ENCODE data around the gene LARGE2. TPM values are rescaled to one million over a fixed set of nuclear protein-coding genes. Genes with fewer than 3 reads are reported as not detected.

Gene LARGE2
- total RNA-seq, 2 experiments from 2014 or later = 2.7 to 3.5 TPM

GRCh38 chr11:45915446-45915845 is 7.0 kb upstream of the LARGE2 start:
- peaks cover 43% of the 10 kb centered on the region for H3K4me1 Mint-ChIP-seq (ENCODE audit: low read depth)
- Histone ChIP-seq H3K4me1 (ENCODE audit: insufficient read depth, low read length) (peaks cover 53% of the 10 kb centered on the region), H3K27ac (ENCODE audit: low read depth in 1 of 2, low read length in 2 of 2) (no peak overlapping the region), H3K9me3 (ENCODE audit: control insufficient read depth in 1 of 2, insufficient read depth in 1 of 2, low read length in 2 of 2) (no peaks in the 10 kb centered on the region), H3K27me3 (ENCODE audit: control insufficient read depth in 1 of 2, insufficient read depth in 2 of 2, low read length in 2 of 2) (no peaks in the 10 kb centered on the region), H3K4me3 (ENCODE audit: low read length) (no peak overlapping the region), H3K36me3 (ENCODE audit: insufficient read depth, low read length) (peaks cover 56% of the 10 kb centered on the region)
- CTCF ChIA-PET = no interaction called here
- intact Hi-C loops (cut with DNase I, micrococcal nuclease) = loop anchor here in 1 of 2 experiments (5.0 to 10.0 kb wide), 4 partner anchors 207 to 787 kb away; partner anchors contain the start of genes AMBRA1, ARHGAP1, PHF21A and PRDM11
- H3K36me3 Mint-ChIP-seq (ENCODE audit: low read depth) = peaks cover 55% of the 10 kb centered on the region
- POLR2A ChIA-PET = interaction anchor here (0.8 kb wide), 1 partner anchor 69 kb away, joined by 3 read pairs; the partner anchor contains the start of gene CRY2
- no peaks in the 10 kb centered on the region for H3K27me3 Mint-ChIP-seq
- ATAC-seq (ENCODE audit: poor library complexity) (no peak), DNase-seq (no peak)
- H3K9me3 Mint-ChIP-seq = no peaks in the 10 kb centered on the region
- H3K4me3 Mint-ChIP-seq = peak overlapping the region; percentile 60
- no peak for TF ChIP-seq CTCF (IDR thresholded peaks at IDR 0.05)
- no peak overlapping the region for H3K27ac Mint-ChIP-seq

- Mint-ChIP-seq H3K4me1 (ENCODE audit: low read depth) (peaks cover 54% of the 10 kb centered on the region), H3K27ac (peak overlapping the region; percentile 94), H3K27me3 (peaks cover 5% of the 10 kb centered on the region), H3K4me3 (peak overlapping the region; percentile 99), H3K9me3 (no peaks in the 10 kb centered on the region), H3K36me3 (ENCODE audit: low read depth) (peaks cover 41% of the 10 kb centered on the region)
- Histone ChIP-seq H3K4me3 (ENCODE audit: low read length) (peak overlapping the region; percentile 93), H3K4me1 (ENCODE audit: insufficient read depth, low read length) (peaks cover 69% of the 10 kb centered on the region), H3K27ac (ENCODE audit: low read depth in 1 of 2, low read length in 2 of 2) (peak overlapping the region; percentile 90 to 95), H3K27me3 (ENCODE audit: control insufficient read depth in 1 of 2, insufficient read depth in 2 of 2, low read length in 2 of 2) (peaks cover 0 to 6% of the 10 kb centered on the region in 2 experiments), H3K36me3 (ENCODE audit: insufficient read depth, low read length) (peaks cover 40% of the 10 kb centered on the region), H3K9me3 (ENCODE audit: control insufficient read depth in 1 of 2, insufficient read depth in 1 of 2, low read length in 2 of 2) (peaks cover 0 to 3% of the 10 kb centered on the region in 2 experiments)
- ChIA-PET POLR2A (interaction anchor here (0.7 to 3.6 kb wide), 13 partner anchors 8 to 1297 kb away, joined by 3 to 43 read pairs (median 3); partner anchors contain the start of genes AMBRA1, CRY2 and DDB2), CTCF (interaction anchor here (1.0 to 1.2 kb wide), 2 partner anchors 9 to 75 kb away, joined by 3 to 4 read pairs; no protein-coding TSS in a partner anchor)
- intact Hi-C loops (cut with DNase I, micrococcal nuclease) = loop anchor here in 1 of 2 experiments (2.0 to 10.0 kb wide), 6 partner anchors 16 to 785 kb away; partner anchors contain the start of genes AMBRA1, ARHGAP1, PHF21A and PRDM11
- ATAC-seq (ENCODE audit: poor library complexity) = peak; percentile 1
- peak in 1 of 14 experiments; percentile 27 for DNase-seq
- no peak for TF ChIP-seq CTCF (IDR thresholded peaks at IDR 0.05)
These were observed 5.2 kb upstream of the LARGE2 start for GRCh38 chr11:45917286-45917622.

GRCh38 chr11:45917623-45918330 is 4.7 kb upstream of the LARGE2 start, which contains the start of gene PEX16:
PEX16 (minus strand) TSS chr11:45917877; CDS start chr11:45917811, 66 bp downstream.
- Histone ChIP-seq H3K9me3 (ENCODE audit: control insufficient read depth in 1 of 2, insufficient read depth in 1 of 2, low read length in 2 of 2) (peaks cover 0 to 3% of the 10 kb centered on the region in 2 experiments), H3K27ac (ENCODE audit: low read depth in 1 of 2, low read length in 2 of 2) (peak within 1 kb of the TSS; percentile 90 to 95), H3K36me3 (ENCODE audit: insufficient read depth, low read length) (peaks cover 37% of the 10 kb centered on the region), H3K4me1 (ENCODE audit: insufficient read depth, low read length) (peaks cover 70% of the 10 kb centered on the region), H3K4me3 (ENCODE audit: low read length) (peak within 1 kb of the TSS; percentile 93), H3K27me3 (ENCODE audit: control insufficient read depth in 1 of 2, insufficient read depth in 2 of 2, low read length in 2 of 2) (peaks cover 0 to 6% of the 10 kb centered on the region in 2 experiments)
- ChIA-PET CTCF (interaction anchor here (1.0 to 1.3 kb wide), 3 partner anchors 9 to 75 kb away, joined by 3 to 6 read pairs (median 4); no protein-coding TSS in a partner anchor), POLR2A (interaction anchor here (0.7 to 3.6 kb wide), 17 partner anchors 9 to 1297 kb away, joined by 3 to 43 read pairs (median 3); partner anchors contain the start of genes AMBRA1, CRY2 and DDB2)
- ATAC-seq (ENCODE audit: poor library complexity) (peak; percentile 89), DNase-seq (peak; percentile 87 to 99 (median 94))
- Mint-ChIP-seq H3K4me1 (ENCODE audit: low read depth) (peaks cover 54% of the 10 kb centered on the region), H3K36me3 (ENCODE audit: low read depth) (peaks cover 41% of the 10 kb centered on the region), H3K27me3 (peaks cover 5% of the 10 kb centered on the region), H3K4me3 (peak within 1 kb of the TSS; percentile 99), H3K9me3 (no peaks in the 10 kb centered on the region), H3K27ac (peak within 1 kb of the TSS; percentile 94)
- intact Hi-C loops (cut with DNase I, micrococcal nuclease) = loop anchor here (1.0 to 10.0 kb wide), 8 partner anchors 17 to 785 kb away; partner anchors contain the start of genes AMBRA1 (in 1 of the 2), ARHGAP1 (in 1 of the 2), PHF21A (in 1 of the 2) and PRDM11 (in 1 of the 2)
- TF ChIP-seq CTCF (IDR thresholded peaks at IDR 0.05) = no peak

Measured in CD4-positive, alpha-beta T cell (primary cell).